HG03342 (cell line): Measurements from ENCODE around the gene SOX6.
A peak's percentile ranks its signal among the peaks of the same experiment; 100 is the strongest.
"Not testable (repeated sequence)": the region's sequence is repeated elsewhere in the genome, so short reads cannot be mapped to it uniquely, and the experiment has no call there.

Experiments used
- ATAC-seq: cut with Tn5 transposase; IDR thresholded peaks from one replicate; pipeline ENCODE4 v1.9.1; 2021; ENCODE audit warnings: mild to moderate bottlenecking, moderate library complexity; ENCODE audit not compliant: unreplicated experiment

Gene SOX6

DNA sequence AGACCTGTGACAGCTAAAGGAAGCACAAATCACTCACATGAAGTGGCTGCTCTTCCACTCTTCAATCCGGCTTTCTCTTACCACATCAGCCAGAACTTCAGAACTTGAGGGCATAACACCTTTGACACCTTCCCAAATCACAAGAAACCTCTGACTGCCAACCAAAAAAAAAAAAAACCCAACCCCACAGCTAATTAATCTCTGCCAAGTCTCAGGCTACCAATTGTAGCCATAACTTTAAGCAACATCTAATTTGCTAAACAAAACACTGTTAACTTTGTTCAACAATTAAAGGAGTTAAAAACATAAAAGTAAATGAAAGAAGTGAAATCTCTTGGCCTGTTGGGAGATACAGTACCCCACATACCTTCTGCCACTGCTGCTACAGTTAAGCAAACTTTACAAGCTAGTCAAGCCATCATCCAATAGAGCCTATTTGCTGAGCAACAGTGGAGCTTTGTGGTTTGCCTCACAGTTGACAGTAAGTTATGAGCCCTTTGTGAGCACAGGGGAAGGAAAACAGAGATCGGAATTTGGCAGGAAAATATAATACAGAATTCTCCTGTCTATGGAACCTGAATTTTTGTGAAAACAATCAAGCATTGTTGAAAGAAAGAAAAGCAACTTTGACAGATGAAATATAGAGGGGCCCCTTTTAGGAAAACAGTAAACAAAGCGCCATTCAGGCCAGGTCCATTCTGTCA lies at the start of gene SOX6:
Gene SOX6 (minus strand): TSS at position 490 of the 704 bp plus-strand sequence. CDS start 15,298 bp downstream, outside the sequence.
- ATAC-seq = no peak

DNA sequence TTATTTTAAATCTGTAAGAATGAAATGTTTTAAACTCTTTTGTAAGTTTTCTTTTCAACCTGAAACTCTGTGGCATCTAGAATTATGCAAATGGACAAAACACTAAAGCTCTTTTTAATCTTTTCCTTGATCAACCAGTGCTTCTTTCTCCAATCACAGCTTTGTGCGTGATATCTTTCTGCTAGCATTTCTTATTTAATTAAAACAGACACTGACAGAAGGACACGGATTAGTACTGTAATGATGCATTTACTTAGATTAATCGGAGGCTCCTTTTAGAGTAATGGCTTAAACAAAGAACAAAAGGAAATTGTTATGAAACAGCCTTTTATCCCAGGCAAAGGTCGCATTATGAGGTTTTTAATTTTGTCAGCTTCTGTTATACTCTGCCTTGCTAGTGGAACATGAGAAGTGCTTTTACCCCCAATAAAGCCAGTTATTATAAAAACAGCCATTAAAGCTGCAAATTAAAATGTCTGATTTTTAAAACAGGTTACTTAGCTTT lies 48.5 kb upstream of the SOX6 start:
- ATAC-seq = no peak

DNA sequence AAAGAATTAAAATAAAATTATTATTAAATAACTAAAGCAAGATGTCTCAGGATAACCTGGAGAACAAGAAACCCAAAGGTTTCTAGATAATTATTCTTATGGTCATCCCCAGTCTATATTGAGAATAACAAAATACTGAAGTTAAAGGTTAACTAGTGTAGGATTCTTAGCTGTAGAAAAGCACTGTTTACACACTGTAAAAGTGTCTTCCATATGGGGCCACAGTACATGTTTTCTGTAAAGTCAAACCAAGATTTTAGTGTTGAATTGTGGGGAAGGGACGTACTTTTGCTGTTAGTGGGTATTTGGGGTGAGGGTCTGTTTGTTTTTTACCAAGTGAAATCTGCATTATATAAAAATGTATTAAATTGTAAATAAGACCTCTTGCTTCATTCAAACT lies 47.5 kb upstream of the SOX6 start:
- ATAC-seq = no peak

DNA sequence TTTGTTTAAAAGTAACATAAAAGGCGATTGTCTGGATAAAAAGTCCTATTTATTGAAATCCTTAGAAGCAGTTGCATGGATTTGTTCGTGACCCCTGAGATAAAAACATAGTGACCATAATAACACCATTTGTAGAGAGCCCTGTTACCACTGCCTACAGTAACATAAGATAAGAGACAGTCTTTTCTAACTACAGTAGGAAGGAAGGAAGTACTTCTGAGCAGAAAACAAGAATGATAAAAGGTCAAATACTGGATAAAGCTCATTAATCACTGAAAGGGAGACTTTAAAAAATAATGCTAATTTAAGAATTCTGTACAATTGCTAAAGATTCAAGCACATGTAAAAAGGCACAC lies 47.1 kb upstream of the SOX6 start:
- no peak for ATAC-seq

DNA sequence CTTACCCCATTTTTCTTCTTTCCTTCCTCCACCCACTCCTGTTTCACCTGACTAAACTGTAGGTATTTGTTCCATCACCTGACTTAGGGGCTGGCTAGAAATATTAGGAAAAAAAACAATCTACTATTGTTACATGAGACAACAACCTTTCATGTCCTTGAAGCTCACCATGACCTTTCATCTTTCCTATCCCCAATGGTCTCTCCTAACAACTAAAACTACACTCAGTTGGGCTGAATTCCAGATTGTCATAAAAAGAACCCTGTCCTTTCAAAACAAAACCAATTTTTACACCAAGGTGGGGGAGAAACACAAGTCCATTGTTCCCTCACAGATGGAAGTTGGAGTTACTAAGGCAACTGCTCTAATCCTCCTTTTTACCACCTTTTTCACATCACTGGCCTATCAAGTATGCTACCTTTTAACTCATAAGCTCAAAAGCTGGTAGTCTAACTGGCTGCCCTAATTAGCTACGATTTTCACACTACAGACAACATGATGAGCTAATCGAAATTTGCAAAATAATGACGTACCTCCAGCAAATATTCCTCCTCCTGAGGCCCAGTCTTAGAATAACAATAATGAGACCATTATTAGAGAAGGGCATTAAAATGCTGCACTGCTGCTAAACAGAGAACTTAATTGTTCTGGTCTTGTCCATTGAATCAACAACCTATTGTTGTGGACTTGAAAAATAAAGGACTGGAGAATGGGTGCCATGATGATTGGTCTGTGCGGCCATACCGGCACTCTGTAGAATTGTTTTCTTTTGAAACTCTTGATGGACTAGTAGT lies 46.5 kb upstream of the SOX6 start:
- ATAC-seq = no peak

GRCh38 chr11:16397390-16397789 lies 41.0 kb upstream of the SOX6 start:
- ATAC-seq = no peak

- no peak for ATAC-seq
Measured at GRCh38 chr11:16395601-16396000, 39.3 kb upstream of the SOX6 start.

DNA sequence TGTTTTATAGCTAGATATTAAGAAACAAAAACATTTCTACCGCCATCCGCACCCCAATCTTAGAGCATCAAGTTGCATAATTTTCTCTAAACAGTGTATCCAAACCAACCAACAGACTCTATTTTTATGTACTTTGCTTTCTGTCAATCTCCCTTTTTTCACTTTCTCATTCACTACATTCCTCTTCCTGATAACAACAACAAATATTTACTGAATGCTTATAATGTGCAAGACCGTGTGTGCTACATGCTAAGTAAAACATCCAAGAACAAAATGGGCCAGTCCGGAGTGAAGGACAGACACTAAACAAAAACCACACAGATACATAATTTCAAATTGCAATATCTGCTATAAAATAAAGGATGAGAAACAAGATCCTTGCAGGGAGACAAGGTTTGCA lies 38.6 kb upstream of the SOX6 start:
- ATAC-seq = no peak

- no peak for ATAC-seq
Measured at GRCh38 chr11:16393340-16393739, 37.0 kb upstream of the SOX6 start.

GRCh38 chr11:16392616-16393015 lies 36.3 kb upstream of the SOX6 start:
- ATAC-seq = no peak

DNA sequence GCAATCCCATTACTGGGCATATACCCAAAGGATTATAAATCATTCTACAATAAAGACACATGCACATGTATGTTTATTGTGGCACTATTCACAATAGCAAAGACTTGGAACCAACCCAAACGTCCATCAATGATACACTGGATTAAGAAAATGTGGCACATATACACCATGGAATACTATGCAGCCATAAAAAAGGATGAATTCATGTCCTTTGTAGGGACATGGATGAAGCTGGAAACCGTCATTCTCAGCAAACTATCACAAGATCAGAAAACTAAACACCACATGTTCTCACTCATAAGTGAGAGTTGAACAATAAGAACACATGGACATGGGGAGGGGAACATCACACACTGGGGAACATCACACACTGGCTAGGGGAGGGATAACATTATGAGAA lies 34.5 kb upstream of the SOX6 start:
- ATAC-seq = not testable (repeated sequence)

- ATAC-seq = no peak
Measured at GRCh38 chr11:16385099-16385498, 28.8 kb upstream of the SOX6 start.

DNA sequence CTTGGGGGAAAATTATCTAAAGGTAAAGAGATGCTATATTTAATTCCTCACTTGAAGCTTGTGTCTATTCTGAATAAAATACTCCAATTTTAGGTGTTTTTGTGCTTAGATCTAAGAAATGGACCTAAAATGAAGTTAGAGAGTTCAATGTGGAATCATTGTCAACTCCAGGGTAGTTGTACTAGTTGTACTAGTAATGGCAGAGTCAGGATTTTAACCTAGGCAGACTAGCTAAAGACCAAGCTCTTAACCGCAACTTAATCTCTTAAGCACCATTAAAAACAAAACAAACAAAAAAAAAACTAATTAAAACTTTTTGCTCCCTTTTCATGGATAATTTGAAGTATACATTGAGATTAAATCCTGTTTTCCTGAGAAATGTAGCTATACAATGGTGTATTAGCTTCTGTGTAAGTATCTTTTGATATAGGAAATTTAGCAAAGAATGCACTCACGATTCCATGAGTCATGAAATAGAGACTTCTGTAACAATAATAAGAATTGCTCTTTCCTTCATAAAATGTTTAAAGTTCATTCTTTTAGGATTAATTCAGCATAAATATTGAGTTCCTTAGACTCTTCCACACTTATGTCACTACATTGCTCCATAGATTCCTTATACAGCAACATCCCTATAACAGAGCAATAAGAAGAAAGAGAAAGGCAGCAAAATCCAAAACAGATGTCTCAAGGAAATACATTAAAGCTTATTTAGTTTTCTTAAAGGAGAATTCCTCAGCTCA lies 26.5 kb upstream of the SOX6 start:
- ATAC-seq = no peak

DNA sequence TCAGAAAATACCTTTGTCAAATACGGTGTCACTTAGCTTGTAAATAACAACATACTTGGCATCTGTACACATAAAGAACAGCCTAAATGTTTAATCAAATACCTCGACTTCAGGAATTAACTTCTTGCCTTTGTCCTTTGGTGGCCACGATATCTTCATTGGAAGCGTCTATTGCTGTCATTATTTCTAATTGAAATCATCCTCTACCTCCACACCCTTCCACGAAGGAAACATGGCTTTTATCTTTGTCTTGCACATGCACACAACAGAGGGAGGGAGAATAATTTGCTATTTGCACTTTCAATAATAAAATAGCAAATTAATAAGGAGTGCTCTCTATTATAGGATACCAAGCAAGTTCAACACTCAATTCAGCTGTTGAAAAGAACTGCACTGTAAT lies 25.8 kb upstream of the SOX6 start:
- no peak for ATAC-seq

DNA sequence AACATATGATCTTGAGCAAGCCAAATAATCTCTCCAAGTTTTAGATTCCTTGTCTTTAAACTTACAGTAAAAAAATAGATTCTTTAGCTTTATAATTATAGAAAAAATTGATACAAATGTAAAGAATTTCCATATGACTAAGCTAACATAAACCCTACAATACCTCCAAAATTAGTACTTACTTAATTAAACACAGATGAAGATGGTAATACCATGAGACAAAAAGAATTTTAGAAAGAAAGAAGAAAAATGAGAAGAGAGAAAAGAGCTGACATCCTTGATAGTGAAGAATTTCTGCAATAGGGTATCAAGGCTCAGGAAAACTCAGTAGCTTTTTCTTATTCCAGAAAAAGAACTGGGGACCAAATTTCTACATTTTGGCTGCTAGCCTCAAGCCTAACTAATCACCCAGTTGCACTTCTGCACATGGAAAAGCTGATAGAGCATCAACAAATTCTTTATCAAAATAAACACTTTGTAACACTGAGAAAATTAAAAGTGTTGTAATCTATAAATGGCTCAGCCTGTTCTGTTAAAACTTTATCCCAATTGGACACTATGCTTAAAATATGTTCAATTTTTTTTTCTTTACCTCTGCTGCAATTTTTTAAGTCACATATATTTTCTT lies 24.7 kb upstream of the SOX6 start:
- no peak for ATAC-seq

- no peak for ATAC-seq
Measured at GRCh38 chr11:16378906-16379305, 22.6 kb upstream of the SOX6 start.

- no peak for ATAC-seq
Measured at GRCh38 chr11:16377746-16378145, 21.4 kb upstream of the SOX6 start.

GRCh38 chr11:16375664-16376063 lies 19.3 kb upstream of the SOX6 start:
- ATAC-seq = not testable (repeated sequence)

DNA sequence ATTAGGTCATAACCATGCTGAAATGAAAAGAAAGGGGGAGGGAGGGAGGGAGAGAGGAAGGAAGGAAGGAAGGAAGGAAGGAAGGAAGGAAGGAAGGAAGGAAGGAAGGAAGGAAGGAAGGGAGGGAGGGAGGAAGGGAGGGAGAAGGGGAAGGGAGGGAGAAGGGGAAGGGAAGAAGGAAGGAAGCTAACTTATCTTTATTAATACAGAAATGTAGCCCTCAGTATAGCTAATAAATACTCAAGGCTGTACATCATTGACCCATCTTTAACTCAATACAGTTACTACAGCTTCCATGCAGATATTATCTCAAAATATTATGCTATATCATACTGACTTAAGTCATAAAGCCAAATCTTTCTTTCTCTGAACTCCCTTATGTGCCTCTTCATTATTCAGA lies 17.4 kb upstream of the SOX6 start:
- no peak for ATAC-seq

GRCh38 chr11:16372355-16372754 lies 16.0 kb upstream of the SOX6 start:
- ATAC-seq = no peak

DNA sequence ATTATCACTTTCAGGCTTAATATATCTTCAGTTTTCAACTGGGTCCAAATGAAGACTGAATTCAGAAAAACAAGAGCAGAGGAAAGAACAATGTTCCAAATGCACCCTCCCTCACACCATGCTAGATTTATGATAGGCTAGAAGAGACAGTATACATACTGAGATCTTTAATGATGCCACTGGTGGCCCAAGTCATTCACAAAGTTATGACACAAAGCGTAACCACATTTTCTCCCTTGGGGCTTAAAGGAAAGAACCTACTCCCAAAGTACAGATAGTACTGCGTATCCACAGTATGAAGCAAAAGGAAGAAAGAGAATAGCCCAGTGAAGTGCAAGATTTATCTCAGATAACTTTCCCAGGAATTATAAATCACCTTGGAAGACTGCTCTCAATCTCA lies 10.9 kb upstream of the SOX6 start:
- ATAC-seq = peak; percentile 75
